NCI-H82 treated with DMSO at 0.1 percent for 48 hours (cell line): ENCODE results near the gene RAB2B.
"Not testable (repeated sequence)": the region's sequence is repeated elsewhere in the genome, so short reads cannot be mapped to it uniquely, and the experiment has no call there.

ENCODE experiments used
- DNase-seq: peaks from one replicate; lab custom pipeline; 2025; ENCODE audit not compliant: unreplicated experiment; lab: John Stamatoyannopoulos, UW

RAB2B gene

DNA sequence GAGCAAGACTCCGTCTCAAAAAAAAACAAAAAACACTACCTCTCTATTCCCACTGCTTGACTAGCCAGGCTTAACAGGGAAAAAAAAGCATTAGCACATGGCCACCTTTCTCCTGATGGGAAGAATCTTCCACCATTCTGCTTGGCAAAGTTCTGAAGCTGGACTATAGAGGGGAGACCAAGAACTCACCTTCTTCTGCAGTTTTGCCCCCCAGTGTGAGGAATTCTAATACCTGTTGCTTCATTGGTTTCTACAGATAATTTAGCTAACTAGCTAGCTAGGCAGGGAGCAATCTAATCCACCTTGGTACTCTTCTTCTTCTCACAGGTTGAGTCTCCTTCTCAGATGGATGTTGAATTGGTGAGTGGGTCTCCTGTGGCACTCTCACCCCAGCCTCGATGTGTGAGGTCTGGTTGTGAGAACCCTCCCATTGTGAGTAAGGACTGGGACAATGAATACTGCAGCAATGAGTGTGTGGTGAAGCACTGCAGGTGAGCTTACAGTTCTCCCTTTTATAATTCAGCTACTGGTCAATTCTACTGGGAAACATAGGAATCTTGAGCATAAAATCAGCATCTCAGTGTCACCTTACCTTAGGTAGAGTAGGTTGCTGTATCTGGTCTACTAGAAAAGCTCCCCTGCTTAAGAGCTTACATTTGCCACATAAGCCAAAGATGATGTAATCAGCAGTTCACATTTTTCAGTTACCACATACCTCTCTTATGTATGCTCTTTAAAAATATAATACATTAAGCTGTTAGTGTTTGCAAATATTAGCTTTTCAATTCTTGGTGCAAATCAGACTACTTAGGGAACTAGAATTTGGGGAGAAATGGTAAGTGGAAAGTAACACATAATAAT lies 18.4 kb upstream of the RAB2B start:
- DNase-seq = no peak

DNA sequence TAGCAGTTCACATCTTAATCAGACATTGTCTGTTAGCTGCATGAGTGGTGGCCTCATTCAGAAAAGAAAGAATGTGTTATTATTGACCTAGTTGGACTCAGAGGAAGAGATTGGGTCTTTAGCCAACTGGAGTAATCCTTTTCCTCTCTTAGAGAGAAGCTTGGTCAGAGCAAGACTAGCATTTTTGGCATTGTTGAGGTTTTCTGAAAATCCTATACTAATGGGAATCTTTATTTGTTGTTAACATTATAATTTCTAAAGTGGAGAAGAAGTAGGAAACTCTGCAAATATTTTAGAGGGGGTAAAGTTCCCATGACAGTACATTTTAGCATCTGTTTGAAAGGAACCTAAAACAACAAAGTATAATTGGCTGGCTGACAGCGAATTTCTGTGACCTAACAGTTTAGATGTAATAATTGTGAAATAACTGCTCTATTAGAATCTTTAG lies 9.9 kb upstream of the RAB2B start:
- no peak for DNase-seq

DNA sequence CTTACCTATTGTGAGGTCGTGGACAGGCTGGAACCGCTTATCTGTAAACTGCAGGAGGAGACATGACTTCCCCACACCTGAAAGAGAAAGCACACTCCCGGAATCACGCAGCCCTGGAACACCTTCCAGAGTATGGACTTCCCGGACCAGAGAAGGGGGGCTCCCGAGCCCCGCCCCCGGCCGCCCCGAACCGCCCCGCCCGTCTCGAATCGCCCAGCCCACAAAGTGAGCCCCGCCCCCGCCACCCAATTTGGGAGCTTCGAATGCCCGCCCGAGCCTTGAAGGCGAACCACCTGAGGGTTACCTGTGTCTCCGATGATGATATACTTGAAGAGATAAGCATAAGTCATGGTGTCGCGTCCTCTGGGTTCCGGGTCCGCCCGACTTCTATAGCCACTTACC lies 235 bp downstream of the RAB2B start:
- peak; percentile 51 for DNase-seq

DNA sequence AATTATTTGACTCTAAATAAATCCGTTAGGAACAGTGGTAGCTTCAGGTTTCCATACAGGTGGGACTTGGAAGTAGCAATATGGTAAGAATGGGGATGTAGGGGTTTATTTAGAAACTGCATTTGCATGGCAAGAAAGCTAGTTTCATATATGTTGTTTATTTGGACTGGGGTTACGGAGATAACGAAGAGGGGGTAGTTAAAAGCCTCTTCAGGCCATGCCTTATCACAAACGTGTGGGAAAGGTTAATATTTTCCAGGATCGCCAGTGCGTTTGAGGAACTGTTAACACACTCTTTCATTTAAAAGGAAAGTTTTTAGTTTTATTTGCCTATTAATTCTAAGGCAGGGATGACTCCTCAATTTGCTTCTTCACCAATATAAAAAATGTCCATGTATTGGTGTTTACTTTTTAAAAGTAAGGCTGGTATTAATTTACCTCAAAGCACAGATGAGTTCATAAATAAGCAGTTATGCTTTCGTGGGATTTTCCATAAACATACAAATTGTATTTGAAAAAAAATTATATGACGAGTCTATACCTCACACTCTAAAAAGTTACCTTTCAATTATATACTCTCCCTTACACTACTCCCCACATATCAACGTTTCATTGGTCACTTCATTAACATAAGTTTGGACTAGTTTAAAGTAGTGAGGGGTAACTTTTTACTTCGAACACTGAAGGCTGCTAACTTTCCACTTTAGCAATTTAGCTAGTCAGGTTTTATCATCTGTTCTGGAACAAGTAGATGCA lies 814 bp downstream of the RAB2B start:
- DNase-seq = no peak

DNA sequence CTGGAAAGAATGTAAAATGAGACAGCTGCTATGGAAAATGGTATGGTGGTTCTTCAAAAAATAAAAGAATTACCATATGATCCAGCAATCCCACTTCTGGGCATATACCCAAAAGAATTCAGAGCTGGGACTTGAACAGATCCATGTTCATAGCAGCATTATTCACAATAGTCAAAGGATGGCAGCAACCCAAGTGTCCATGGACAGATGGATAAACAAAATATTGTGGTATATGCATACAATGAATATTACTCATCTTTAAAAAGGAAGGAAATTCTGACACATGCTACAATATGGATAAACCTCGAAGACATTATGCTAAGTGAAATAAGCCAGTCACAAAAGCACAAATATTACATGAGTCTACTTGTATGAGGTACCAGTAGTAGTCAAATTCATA lies 9.1 kb downstream of the RAB2B start:
- no peak for DNase-seq

DNA sequence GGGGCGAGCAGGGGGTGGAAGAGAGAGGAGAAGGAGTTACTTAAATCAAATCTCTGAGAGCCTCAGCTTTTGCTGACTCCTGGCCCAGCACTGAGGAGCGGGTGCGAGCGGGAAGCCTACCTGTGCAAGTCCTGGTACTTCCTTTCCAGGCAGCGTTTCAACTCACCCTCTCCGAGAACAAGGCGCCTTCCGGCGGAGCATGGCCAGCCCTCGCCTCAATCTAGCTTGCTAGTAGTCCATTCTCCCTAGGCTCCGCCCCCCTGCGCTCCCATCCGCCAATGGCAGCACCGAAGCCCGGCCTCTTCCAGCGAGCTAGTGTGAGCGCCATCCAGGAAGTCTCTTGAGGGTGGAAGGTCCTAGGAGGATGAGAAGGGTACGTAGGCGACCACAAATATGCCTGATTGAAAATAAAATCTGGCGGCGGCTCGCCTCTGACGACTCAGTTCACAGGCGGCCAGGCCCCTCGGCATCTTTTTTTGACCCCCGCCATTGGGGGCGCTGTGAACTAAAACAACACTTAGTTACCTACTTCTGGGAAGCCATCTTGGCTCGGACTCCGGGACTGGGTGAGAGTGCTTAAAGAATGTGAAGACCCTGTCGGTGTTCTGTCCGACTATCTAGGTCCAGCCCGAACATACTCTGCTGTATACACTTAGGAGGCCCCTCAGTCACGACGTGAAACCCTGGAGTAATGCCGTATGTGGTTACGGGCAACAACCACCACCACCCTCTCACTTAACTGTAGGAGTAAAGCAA lies 20.7 kb downstream of the RAB2B start, which contains the start of gene CHD8:
Gene CHD8 (minus strand): TSS at position 212 of the 756 bp plus-strand sequence. CDS start 24,480 bp downstream, outside the sequence.
- peak; percentile 96 for DNase-seq

DNA sequence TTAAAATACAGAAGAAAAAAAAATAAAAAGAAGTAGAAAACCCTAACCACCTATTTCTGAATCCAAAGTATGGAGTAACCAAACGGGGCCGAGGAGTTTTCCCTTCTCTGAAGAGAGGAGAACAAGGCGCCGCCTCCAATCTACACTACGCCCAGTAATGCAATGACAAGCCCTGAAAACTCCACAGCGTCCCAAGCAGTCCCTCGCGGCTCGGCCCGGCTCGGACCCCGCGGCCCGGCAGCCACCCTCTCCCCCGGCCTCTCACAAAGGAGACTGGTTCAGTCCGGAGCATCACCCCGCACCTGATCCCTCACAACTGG lies 21.2 kb downstream of the RAB2B start:
- DNase-seq = no peak

DNA sequence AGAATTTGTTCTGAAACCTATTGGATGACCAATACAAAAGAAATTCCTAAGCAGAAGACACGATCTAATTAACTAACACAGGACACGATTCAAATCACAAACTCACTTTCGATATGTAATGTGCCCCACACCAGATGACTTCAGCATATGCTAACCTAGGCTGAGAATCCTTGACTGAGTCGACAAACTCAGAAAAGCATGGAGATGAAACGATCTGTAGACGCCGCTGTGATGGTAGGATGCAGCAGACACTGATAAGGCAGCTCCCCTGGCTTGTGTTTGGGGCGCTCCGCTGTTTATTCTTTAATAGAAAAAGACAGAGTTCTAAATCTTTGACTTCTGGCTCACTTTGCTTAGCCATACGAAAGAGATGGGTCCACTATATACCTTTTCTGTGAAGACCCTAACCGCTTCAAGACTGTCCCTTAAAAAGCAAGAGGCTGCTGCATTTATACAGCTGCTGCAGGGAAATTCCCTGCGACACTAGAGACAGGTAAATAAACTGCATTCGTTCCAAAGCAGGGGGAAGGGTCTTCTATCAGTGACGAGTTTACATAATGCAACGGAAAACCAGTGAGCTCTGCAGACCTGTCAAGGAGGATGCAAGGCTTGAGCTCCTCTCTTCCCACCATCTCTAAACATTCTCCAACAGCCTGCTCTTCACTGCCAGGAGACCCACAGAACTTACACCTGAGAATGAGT lies 21.8 kb downstream of the RAB2B start:
- DNase-seq = no peak

DNA sequence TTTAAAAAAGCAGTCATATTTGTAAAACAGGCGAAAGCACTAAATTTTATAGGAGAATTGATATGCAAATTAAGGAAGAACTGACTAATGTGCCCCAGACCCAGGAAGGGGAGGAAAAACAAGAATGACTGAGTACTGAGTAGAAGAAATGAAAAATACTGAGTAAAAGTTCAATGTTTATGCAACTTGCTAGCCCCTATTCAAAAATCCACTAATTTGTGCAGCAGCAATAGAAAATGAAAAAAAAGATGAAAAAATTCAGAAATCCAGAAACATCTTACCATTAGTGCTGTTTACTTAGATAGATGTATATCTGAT lies 26.9 kb downstream of the RAB2B start:
- no peak for DNase-seq

DNA sequence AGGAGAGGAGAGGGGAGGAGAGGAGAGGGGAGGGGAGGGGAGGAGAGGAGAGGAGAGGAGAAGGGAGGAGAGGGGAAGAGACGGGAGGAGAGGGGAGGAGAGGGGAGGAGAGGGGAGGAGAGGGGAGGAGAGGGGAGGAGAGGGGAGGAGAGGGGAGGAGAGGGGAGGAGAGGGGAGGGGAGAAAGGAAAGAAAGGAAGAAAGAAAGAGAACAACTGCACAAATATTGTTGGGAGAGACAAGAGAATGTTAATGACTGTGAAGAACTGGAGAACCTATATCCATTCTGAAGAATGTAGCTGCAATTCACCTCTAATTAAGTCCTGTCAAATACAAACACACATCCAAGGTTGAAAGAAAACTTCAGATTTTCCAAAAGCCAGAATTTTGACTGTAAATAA lies 34.1 kb downstream of the RAB2B start:
- not testable (repeated sequence) for DNase-seq

DNA sequence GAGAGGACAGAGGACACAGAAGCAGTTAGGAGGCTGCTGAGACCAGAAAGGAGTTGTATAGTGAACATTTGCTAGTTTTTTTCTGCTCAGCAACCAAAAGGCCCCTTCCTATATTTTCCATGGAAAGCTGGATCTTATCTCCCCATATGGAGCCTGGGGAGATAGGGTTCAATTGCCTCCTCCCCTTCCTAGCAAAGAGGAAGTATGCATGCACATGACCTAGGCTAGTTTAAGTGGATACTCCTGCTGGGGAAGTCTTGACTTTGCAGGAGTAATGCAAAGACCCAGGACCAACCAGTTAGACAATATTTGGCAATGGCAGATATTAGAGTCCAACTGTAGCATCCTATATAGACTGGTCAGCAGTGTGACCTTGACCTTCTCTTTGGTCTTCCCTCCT lies 35.9 kb downstream of the RAB2B start:
- no peak for DNase-seq

DNA sequence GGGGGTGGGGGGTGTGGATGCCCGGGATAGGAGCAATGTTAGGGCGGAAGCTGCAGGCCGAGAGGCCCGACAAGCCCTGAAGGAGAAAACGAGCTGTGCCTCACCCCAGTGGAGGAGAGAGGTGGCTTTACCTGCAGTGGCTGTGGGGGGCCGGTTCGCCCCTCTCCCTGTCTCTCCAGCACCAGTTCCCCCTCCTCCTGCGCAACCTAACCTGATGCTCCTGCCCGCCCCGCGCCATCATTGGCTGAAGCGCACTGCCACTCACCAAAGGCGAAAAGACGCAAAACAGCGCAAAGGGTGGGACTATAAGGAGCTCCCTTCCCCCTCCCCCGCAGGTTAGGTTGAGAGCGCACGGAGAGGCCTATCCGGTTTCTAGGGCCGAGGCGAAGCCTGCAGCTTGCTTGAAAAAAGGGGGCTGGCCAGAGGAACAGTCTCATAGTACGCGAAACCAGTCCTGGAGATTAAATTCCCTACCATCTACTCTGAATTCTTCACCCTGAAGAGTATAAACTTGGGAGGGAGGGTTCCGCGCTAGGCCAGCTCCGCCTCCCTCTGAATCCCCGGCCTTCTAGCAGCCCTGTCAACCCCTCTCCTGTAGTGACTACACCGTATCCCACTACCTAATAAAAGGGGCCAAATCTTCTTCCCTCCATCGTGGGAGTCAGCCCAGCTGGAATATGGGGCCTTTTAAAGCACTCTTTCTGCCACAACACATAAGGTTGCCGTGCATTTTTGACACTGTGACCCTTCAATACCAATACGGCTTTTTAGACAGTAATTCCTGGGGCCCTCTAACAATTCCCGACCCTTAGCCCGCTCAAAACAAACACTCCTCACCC lies 39.5 kb downstream of the RAB2B start:
- peak; percentile 84 for DNase-seq

DNA sequence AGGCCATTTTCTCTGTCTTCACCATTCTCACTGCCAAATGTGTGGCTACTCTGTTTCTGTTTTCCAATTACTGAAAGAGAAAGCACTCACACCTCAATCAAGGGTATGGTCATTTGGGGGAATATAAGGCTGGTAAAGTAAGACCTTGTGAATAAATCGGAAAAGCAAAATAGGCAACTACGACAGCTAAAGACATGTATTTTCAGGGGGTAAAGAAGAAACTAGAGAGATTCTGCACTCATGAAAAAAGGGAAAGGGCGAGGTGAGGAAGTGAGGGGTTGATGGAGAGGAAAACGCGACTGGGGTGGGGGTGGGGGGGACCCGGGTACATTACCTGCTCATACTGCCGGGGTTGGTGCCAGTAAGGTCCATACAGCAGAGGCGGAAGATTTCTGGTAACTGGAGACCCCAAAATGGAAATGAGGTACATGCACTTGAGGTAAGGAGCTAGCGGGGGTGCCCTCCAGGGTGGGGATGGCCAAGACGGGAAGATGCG lies 40.1 kb downstream of the RAB2B start:
- DNase-seq = no peak

DNA sequence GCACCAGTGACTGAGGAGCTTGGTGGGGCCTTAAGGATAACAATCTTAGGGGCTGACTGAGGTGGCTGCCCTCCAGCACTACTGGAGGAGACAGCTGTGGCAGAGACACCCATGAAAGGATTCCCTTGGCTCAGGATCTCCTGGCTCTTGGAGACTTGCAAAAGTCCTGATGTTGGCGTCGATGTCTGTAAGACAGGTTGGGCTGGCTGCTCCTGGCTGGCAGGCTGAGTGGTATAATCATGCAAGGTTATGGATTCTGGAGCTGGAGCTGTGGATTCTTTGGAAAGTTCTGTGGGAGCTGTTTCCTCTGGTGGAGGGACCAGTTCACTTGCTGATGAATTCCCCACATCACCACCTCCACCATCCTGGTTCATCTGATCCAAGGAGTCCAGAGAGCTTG lies 45.6 kb downstream of the RAB2B start:
- no peak for DNase-seq

DNA sequence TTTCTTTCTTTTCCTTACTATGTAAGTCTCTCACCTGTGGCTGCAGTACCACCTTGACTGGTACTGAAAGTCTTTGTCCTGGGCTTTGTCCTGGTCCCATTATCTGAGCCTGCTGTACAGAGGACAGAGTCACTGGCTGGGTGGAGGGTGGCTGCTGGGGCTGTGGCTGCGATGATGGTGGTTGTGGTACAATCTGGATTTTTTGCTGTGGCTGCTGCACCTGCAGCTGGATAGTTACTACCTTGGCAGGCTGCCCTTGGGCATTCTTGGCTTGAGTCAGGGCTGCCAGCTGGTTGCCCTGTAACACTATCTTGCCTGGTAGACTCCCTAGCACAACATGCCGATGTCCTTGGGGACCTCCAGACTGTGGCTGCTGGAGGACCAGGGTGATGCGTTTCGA lies 47.8 kb downstream of the RAB2B start:
- no peak for DNase-seq

DNA sequence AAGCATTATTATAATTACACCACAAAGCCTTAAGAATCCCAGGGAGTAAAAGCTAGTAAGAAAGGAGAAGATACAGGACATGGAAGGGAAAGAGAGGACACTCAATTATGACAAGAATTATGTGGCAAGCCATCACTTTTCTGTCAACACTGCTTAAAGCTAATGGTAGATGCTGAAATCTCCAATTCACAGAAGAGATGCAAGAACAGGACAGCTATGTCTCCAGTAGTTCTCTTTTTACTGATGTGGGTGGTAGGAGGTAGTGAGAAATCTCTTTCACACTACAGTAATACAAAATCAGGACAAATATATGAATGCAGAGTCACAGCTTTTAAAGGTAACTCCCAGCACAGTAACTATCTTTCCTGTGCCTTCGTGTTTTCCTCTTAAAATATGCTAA lies 50.1 kb downstream of the RAB2B start:
- no peak for DNase-seq

DNA sequence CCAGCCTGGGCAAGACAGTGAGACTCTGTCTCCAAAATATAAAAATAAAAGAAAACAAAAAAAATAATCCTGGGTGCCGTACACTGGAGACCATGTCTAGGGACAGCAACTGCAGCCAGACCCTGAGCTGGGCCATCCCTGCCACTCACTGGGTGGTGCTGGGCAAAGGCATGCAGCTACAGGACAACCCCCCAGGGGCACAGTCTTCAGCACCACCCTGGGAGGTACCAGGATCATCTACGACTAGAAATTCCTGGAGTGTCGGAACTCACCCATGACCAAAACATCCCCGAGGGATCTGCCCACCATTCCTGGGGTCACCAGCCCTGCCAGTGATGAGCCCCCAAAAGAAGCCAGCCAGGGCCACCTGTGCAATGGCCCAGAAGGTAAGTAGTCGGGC lies 57.2 kb downstream of the RAB2B start:
- DNase-seq = no peak

DNA sequence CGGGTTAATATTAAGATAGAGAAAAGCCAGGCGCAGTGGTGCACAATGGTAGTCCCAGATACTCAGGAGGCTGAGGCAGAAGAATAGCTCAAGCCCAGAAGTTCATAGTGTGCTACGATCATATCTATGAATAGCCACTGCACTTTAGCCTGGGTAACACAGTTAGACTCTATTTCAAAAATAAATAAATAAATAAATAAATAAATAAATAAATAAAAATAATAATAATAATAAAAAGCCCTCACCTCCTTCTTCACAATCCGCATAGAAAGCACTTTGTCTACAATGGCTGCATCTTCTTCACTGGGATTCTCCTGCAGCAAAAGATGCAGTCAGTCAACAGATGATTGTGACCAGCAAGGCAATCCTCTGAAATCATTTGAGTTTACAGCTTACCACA lies 61.4 kb downstream of the RAB2B start:
- no peak for DNase-seq

DNA sequence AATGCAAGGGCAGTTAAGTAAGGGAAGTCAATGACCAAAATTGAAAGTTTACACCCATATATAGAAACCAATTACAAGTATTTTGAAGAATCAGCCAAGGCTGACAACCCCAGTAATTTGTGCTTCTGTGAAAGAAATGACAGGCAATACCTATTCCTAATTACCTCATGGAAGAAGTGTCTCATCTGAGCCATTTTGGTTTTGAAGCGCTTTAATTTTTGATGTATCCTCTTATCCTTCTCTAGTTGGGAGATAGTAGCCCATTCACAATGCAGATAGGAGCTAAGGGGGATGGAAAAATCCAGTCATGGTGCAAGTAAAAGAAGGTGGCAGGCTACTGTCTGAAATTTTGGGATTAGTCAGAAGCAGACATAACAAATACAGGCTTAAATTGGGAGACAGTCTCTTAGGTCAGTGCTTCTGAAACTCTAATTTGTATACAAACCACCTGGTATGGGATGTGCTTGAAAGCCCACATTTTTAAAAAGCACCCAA lies 62.6 kb downstream of the RAB2B start:
- DNase-seq = no peak
